Measurements from ENCODE around the gene HECTD4. TPM values are rescaled to one million over a fixed set of nuclear protein-coding genes. Genes with fewer than 3 reads are reported as not detected.

HECTD4 gene
- total and polyA plus RNA-seq, 2 of the 4 experiments (the other 2 are of a cell fraction): 12.9 to 13.0 TPM

- H3K4me2 ChIP-seq (ENCODE audit: low read depth, low read length): no peak overlapping the region
- no peaks in the 10 kb centered on the region for H3K9me3 ChIP-seq (ENCODE audit: control insufficient read depth, insufficient read depth, low read length)
- H2AK5ac ChIP-seq (ENCODE audit: low read depth, low read length): no peak overlapping the region
- H3K9me1 ChIP-seq (ENCODE audit: insufficient read depth, low read length): no peaks in the 10 kb centered on the region
- H2BK120ac ChIP-seq (ENCODE audit: low read depth, low read length): no peak overlapping the region
- ChIA-PET POLR2A (ENCODE audit: unreplicated experiment) (no interaction called here), CTCF (no interaction called here)
- H3K56ac ChIP-seq (ENCODE audit: extremely low read depth, insufficient read depth, low read length): no peak overlapping the region
- no peaks in the 10 kb centered on the region for H3K79me1 ChIP-seq (ENCODE audit: low read depth in 1 of 2, low read length in 2 of 2)
- no peak overlapping the region for H3K4ac ChIP-seq (ENCODE audit: low read depth, low read length)
- no peak overlapping the region for H4K8ac ChIP-seq (ENCODE audit: low read depth in 2 of 2, low read length in 2 of 2)
- H2BK15ac ChIP-seq (ENCODE audit: low read depth, low read length): no peak overlapping the region
- H3K36me3 ChIP-seq (ENCODE audit: control insufficient read depth, insufficient read depth, low read length): peaks cover 49% of the 10 kb centered on the region
- no peak overlapping the region for H3K4me3 ChIP-seq (ENCODE audit: insufficient read depth, low read depth, low read length)
- no peak overlapping the region for H4K5ac ChIP-seq (ENCODE audit: low read depth, low read length)
- ATAC-seq (ENCODE audit: low read depth) (no peak), DNase-seq (no peak)
- dilution Hi-C loops (cut with HindIII; ENCODE audit: low sequenced_read_pairs, unreplicated experiment) (no loop called here), in situ Hi-C loops (cut with MboI; ENCODE audit: low sequenced_read_pairs) (no loop called here), intact Hi-C loops (cut with micrococcal nuclease) (no loop called here)
- H3K4me1 ChIP-seq (ENCODE audit: control insufficient read depth, insufficient read depth, low read length): no peaks in the 10 kb centered on the region
- H3K23ac ChIP-seq (ENCODE audit: low read depth, low read length): no peak overlapping the region
- H3K27ac ChIP-seq (ENCODE audit: insufficient read depth, low read length): no peak overlapping the region
- no peak overlapping the region for H3K18ac ChIP-seq (ENCODE audit: low read depth, low read length)
- H2AK9ac ChIP-seq (replicated peaks; ENCODE audit: low read depth, low read length, poor library complexity): no peak overlapping the region
- H2BK5ac ChIP-seq (ENCODE audit: low read depth, low read length, poor library complexity, severe bottlenecking): no peak overlapping the region
- no peak overlapping the region for H2AFZ ChIP-seq (replicated peaks; ENCODE audit: low read length, poor library complexity)
- H4K20me1 ChIP-seq (ENCODE audit: insufficient read depth, low read length): no peaks in the 10 kb centered on the region
- H3K14ac ChIP-seq (replicated peaks; ENCODE audit: low read depth, low read length): no peak overlapping the region
- no TSS peak for BruUV-seq (replicated peaks)
- TF ChIP-seq ELK1 (IDR thresholded peaks at IDR 0.05; ENCODE audit: borderline replicate concordance, low read depth, low read length) (no peak), USF2 (IDR thresholded peaks at IDR 0.05; ENCODE audit: low read depth, low read length) (no peak), CHD1 (IDR thresholded peaks at IDR 0.05; ENCODE audit: low read depth, low read length) (no peak), SMC3 (IDR thresholded peaks at IDR 0.05; ENCODE audit: low read depth, low read length) (no peak), MAZ (IDR thresholded peaks at IDR 0.05; ENCODE audit: borderline replicate concordance, low read depth, low read length) (no peak), NFE2L2 (IDR thresholded peaks at IDR 0.05; ENCODE audit: low read depth, low read length) (no peak), FOS (IDR thresholded peaks at IDR 0.05; ENCODE audit: low read depth, low read length) (no peak), RCOR1 (IDR thresholded peaks at IDR 0.05; ENCODE audit: insufficient replicate concordance, low read length) (no peak)
- TF ChIP-seq, protein P1, sequence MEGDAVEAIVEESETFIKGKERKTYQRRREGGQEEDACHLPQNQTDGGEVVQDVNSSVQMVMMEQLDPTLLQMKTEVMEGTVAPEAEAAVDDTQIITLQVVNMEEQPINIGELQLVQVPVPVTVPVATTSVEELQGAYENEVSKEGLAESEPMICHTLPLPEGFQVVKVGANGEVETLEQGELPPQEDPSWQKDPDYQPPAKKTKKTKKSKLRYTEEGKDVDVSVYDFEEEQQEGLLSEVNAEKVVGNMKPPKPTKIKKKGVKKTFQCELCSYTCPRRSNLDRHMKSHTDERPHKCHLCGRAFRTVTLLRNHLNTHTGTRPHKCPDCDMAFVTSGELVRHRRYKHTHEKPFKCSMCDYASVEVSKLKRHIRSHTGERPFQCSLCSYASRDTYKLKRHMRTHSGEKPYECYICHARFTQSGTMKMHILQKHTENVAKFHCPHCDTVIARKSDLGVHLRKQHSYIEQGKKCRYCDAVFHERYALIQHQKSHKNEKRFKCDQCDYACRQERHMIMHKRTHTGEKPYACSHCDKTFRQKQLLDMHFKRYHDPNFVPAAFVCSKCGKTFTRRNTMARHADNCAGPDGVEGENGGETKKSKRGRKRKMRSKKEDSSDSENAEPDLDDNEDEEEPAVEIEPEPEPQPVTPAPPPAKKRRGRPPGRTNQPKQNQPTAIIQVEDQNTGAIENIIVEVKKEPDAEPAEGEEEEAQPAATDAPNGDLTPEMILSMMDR (conservative IDR thresholded peaks at IDR 0.05; ENCODE audit: low read depth, low read length): no peak
- no peak overlapping the region for H2BK20ac ChIP-seq (ENCODE audit: low read depth, low read length)
- 98% methylated on average over 7 of the region's 26 CpGs; no CpG with 5 or more reads in 1 of the 2 experiments for WGBS, 2 experiments (ENCODE audit: extremely low coverage in 2 of 2, insufficient read length in 1 of 2)
- H3K27me3 ChIP-seq (ENCODE audit: control insufficient read depth, insufficient read depth, low read length): no peaks in the 10 kb centered on the region
- no peak overlapping the region for H3K9ac ChIP-seq (ENCODE audit: low read depth, low read length)
- H4K91ac ChIP-seq (ENCODE audit: insufficient read depth, low read depth, low read length): no peak overlapping the region
Observed at GRCh38 chr12:112164011-112164660, 218.1 kb downstream of the HECTD4 start.

Measured in IMR-90 (cell line).